ENCODE measurements around the gene VMAC.

Gene VMAC

GRCh38 chr19:5959260-5960004 is 54.8 kb downstream of the VMAC start:
- Histone ChIP-seq H3K18ac (ENCODE audit: low read length) (no peak overlapping the region), H3K4me3 (ENCODE audit: low read length) (no peak overlapping the region), H2BK5ac (ENCODE audit: low read length) (no peak overlapping the region), H3K4me1 (ENCODE audit: control insufficient read depth, low read depth, low read length) (peaks cover 18% of the 10 kb centered on the region), H3K27ac (ENCODE audit: low read depth, low read length) (no peak overlapping the region), H4K5ac (ENCODE audit: low read length) (no peak overlapping the region), H4K8ac (ENCODE audit: low read depth, low read length) (no peak overlapping the region), H3K56ac (ENCODE audit: low read length) (peak overlapping the region; percentile 19), H2AK5ac (ENCODE audit: low read length) (no peak overlapping the region), H3K79me1 (ENCODE audit: low read length) (peaks cover 56% of the 10 kb centered on the region), H3K36me3 (ENCODE audit: control insufficient read depth, insufficient read depth, low read length) (no peaks in the 10 kb centered on the region), H2BK15ac (replicated peaks; ENCODE audit: low read depth) (no peak overlapping the region), H3K4ac (ENCODE audit: low read depth, low read length) (no peak overlapping the region), H2BK120ac (ENCODE audit: low read depth, low read length) (no peak overlapping the region), H3K23ac (ENCODE audit: low read length) (no peak overlapping the region), H3K4me2 (ENCODE audit: low read length) (no peak overlapping the region), H3K79me2 (ENCODE audit: control insufficient read depth, insufficient read depth, low read length) (peaks cover 87% of the 10 kb centered on the region), H3K9ac (ENCODE audit: low read length) (peak overlapping the region; percentile 21), H3K27me3 (ENCODE audit: insufficient read depth, low read length, poor library complexity) (no peaks in the 10 kb centered on the region)
- WGBS (ENCODE audit: extremely low coverage, insufficient coverage, low lambda C conversion rate) = no CpG with 5 or more reads among the region's 14 CpGs
- no peak for DNase-seq
